HG03103 (cell line): ENCODE results near the gene PEMT.

ENCODE experiments used
- ATAC-seq: cut with Tn5 transposase; IDR thresholded peaks from one replicate; pipeline ENCODE4 v1.9.1; 2021; ENCODE audit warnings: low read depth; ENCODE audit not compliant: unreplicated experiment

PEMT gene

DNA sequence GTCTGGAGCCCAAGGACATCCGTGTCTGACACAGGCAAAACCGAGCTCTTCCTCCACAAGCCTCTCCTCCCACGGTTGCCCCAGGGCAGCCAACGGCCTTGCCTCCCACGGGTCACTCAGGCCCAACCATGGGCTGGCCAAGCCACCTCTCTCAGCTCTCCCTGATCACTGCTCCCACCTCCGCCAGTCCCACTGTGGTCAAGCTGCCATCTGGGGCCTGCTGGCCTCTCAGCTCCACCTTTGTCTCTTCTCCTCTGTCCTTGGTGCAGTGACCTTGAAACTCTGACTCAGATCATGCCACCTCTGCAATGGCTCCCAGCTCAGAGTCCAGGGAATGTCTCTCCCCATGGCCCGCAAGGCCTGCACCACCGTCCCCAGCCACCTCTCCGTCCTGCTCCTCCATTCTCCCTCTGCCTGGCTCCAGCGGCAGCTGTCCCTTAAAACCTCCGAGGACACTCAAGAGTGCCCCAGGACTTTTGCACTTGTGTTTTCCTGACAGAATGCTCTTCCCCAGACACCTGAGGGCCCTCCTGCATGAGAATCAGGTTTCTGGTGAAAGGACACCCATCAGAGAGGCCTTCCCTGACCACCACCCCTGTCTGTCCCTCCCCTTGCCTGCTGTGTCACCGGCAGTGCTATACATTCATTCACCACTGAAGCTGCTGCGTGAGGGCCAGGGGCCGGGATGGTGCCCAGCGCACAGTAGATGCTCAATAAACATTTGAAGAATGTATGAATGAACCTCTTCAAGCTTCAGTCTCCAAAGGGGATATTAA is 19.3 kb downstream of the PEMT start:
- no peak for ATAC-seq

DNA sequence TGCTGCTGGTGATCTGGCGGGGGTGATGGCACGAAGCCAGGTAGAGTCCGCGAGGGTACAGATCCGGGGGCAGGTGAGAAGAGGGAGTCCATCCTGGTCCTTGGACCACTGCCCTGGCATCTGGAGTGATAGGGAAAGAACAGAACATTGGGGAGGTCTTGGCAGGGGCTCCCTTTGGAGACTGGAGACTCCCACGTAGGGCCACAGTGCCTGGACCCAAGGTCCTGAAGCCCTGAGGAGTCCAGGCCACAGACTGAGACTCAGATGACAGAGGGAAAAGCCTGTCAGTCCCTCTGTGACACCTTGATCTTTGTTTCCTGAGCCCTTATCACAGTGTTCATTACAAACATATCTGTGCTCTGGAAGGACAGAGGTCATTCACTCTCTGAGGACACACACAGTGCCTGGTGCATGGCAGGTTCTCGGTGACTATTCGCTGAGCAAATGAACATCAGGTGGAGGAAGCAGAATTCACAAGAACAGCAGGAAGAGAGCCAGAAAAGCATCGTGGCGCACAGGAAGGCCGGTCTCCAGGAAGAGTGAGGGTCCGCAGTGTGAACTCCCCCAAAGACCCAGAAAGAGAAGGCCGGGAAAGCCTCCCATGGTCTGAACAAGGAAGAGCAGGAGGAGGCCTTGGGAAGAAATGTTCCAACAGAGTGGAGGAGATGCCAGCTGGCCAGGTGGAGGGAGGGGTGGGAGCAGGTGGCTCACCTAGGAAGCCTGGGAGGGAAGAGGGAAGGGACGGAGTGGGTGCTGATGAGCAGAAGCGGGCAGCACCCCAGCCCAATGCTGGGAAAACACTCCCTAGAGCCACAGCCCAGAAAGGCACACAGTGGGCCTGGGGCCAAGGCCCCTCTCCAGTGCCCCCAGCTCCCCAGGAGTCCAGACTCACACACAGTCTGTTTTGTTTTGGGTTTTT is 20.5 kb downstream of the PEMT start:
- no peak for ATAC-seq

DNA sequence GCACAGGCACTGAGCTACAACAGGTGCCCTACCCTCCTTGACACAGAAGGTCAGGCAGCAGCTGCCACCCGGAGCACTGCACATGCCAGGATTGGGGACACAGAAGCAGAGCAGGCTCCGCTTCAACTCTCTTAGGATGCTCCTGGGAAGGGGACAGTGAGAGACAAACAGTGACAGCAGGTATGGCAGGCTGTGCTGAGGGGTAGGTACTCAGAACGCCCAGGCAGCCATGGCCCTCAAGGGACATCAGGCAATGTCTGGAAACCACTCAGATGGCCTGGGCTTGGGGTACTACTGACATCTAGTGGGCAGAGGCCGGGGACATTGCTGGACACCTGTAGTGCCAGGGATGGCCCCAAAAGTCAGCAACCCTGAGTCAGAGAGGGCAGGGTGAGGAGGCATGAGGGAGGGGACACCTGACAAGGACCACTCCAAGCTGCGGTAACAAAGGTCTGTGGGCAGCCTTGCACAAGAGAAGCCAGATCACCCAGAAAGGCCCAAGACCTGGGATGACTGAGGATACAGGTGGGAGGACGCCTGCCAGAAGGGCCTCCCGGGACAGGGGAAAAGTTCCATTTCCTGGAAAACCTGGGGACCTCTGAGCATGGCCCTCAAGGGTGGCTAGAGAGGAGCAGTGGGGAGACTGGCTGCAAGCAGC is 21.2 kb downstream of the PEMT start:
- ATAC-seq = no peak

DNA sequence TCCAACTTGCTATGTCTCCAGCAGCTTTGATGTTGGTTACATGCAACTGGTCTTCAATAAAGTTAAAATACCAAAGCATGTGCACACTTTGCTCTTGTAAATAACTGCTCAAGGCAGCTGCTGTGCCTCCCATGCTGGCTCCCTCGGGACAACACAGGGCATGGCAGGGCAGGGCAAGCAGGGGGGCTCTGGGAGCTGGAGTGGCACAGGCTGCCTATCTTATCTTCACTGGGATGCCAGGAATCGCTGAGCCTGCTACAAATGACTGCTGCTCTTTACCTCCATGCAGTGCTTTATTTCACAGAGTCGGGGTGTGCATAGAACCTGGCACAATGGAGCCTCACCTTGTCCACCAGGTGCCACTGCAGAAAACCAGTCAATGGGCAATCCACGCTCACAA is 21.8 kb downstream of the PEMT start:
- ATAC-seq = no peak

DNA sequence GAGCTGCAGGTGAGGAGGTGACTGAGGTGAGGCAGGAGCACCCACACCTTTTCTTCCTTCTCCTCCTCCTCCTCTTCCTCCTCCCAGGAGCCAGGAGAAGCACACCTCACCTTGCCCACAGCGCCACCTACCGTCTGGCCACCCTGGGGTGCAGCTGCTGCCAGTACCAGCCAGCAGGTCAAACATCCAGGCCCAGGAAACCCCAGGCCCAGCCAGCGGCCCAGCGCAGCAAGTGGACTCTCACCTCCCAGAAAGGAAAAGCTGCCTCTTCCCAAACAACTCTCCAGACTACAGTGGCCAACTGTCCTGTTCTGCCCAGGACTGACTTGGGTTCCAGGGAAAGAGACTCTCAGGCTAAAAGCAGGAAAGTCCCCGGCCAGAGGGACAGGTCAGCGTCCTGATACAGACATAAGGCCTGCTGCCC is 22.7 kb downstream of the PEMT start:
- no peak for ATAC-seq

DNA sequence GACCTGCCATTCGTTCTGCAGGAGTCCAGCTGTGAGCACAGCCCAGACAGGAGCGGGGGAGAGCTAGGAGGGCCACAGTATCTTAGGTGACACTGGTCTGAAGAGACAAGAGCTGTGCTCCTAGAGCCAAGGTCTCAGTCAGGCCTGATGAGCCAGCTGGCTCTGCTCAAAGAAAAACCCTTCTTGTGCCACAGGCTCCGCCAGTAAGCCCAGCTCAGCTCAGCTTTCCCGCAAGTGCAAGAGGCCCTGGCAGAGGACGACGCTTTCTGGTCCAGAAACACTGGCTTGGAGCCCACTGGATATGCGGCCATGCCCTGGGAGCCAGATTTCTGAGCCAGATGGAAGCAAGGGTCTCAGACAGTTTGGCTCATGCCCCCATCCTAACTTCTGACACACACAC is 23.9 kb downstream of the PEMT start:
- ATAC-seq = no peak

DNA sequence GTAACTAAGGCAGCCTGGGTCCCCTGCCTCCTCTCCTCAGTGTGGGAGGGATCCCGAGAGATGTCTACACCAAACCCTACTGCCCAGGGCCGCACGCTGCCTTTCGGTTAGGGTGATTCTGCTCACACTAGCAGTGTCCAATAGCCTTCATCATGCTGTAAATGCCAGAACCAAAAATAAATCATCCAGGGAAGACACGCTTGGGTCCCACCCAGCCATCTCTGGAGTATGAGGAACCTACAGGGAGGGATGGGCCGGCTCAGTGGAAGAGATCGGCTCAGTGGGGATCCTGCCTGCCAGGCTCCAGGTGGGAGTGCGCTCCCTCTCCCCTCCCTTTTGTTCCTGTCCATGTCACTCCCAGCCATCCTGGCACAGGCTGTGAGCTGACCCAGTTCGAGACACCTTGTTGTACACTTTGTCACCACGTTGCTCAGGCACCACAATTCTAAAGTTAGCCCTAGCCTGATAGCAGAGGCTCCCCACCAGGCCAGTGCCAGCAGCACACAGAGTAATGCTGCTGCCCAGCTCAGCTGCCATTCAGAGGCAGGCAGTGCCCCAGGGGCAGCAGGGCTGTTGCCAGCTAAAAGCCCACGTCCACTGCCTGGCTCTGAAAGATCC is 24.5 kb downstream of the PEMT start:
- ATAC-seq = no peak

DNA sequence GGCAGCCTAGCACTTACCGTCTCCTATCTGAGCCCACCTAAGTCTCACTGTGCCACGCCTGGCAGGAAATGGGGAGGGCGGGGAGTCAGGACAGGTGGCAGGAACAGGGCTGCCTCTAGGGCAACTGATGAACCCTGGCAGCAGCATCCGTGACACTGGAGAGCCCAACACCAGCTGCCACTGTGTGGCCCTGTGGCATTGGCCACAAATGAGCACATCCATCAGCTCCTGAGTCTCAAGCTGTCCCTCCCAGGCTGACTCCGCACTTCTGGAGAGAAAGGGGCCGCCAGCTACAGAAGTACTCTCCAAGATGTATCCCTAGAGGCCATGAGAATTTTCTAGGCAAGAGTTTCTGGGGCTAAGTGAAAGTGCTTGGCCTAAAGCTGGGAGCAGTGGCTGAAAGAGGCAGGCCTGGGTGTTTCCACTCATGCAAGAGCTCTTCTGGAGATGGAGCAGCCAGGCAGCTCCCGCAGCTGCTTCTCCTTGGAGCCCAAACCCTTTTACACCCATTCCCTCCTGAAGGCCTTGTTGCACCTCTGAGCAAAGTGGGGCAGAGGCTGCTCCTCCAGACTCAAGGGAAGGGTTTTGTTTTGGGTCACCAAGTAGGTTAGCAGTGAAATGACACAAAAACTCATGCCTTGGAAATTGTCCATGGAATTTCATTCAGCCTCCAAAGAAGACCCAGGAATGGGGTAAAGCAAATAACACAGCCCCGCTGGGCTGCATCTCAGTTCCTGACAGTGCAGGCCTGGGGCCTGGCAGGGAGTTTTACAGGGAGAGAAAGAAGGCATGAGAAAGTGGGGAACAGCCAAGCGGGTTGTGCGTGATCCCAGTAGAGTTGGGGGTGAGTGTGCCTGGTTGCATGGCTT is 25.8 kb downstream of the PEMT start:
- ATAC-seq = no peak

DNA sequence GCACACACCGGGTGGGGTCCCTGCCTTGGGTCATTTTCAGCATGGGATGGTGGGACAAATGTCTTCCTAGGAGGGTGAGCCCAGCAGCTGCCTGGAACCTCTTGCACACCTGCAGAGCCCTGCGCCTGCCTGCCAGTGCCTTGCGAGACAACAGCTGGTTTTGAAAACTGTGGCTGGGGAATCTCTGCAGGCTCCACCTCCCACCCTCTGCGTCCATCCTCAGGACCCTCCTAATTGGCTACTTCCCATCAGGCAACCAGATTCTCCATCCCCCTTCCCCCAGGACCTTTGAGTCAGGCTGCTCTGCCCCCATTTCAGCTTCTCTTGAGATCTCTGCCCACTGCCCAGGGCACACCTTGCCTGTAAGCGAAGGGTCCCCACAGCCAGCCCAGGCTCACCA is 26.6 kb downstream of the PEMT start:
- no peak for ATAC-seq

DNA sequence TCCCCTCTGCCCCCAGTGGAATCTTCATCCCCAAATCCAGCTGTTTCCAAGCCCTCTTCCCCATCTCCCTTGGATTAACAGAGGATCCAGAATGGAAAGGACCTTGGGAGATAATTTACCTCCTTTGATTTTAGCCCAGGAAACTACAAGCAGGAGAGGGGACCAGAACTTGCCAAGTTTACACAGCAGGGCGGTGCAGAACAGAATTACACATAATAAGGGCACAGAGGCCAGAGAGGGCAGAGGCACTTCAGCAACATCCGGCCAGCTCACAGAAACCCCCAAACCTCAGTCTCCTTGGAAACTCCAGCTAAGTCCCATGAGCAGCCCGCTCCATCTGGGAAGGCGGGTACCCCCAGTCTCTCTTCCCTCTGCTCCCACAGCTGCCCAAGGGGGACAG is 27.2 kb downstream of the PEMT start:
- no peak for ATAC-seq

DNA sequence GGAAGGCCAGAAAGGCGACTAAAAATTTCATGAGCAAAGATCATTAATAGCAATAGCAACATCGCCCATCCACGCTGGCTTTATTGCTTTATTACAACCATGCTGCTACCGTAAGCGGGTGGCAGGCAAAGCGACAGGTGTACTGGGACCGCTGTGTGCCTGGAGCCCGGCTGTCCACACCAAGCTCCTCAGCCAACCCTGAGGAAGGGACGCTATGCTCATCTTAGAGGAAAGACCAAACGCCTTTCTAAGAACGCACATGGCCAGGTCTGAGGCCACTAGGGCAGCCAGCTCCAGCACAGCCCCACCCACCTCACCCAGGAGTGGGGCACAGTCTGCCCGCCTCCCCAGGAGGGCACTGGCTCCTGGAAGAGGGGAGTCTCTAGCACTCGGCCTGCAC is 28.0 kb downstream of the PEMT start:
- no peak for ATAC-seq

DNA sequence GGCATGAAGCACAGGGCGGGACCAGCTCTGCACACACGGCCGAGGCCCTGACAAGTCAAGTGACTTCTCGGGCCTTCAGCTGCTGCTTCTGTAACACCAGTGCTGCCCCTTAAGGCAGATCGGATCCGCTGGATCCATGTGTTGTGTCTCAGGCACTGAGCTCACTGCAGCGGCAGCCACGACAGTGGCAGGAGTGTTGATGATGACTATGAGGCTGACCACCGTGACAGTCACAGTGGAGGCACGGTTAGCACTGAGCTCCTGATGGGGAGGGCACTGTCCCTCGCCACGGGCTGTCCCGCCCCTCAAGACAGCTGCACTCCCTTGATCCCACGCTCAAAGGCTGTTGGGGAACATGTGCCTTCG is 29.4 kb downstream of the PEMT start:
- ATAC-seq = no peak

DNA sequence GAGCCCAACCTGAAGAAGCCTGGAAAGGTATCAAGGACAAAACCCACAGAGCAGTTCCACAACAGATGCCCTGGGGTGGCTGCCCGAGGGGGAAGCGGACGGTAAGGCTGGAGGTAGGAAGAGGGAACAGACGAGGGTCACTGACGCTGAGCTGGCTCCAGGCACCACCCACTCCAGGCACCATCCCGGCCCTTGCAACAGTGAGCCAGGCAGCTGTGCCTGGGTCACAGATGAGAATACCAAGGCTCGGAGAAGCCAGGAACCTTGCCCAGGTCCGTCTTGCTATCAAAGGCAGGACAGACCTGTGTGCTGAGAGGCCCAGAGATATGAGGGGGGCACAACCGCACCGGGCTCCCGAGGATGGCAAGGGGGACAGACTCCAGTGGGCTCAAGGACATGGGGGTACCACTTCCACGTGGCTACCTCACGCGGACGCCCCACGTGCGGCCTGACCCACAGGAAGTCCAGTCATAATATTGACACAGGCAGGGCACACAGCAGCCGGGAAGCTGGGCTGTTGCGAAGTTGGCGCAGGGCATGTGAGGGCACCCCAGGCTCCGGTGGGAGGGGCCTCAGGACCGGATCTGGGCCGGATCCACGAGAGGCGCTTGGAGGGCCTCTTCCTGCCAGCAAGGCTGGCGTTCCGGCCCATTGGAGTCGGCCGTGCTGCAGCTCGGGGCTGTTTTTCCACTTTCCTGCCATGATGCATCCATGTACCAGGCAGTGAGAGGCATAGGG is 29.9 kb downstream of the PEMT start:
- no peak for ATAC-seq

DNA sequence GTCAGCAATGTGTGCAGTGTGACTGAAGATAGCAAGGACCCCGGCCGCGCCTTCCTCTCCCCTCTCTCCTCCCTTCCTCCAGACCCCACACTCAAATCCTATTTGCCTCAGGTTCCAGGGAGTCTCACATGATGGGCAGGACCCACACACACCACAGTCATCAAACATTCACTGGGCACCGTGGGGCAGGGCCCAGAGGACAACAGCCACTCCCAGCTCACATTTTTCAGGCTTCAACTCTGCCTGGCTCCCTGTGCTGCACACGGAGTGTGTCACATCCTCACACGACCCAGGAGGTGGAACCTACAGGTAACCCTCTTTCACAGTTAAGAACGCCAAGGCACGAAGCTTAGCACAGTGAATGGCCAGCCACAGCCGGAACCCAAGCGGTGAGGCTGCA is 30.5 kb downstream of the PEMT start:
- no peak for ATAC-seq

DNA sequence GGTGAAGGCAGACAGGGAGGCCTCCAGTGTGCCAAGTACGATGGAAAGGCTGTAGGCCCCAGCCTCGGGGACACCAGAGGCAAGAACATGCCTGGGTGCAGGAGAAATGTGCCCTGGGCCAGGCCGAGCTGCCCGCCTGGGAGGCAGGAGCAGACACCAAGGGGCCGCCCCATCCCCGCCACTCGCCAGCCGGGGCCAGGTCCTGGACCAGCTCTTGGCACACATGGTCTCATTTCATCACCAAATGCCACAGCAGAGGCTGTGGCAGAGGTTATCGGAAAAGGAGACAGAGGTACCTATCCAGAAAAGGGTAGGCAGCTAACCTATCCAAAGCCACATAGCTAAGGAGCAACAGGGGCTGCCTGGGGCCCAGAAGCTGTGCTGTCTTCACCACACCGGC is 31.3 kb downstream of the PEMT start:
- no peak for ATAC-seq

DNA sequence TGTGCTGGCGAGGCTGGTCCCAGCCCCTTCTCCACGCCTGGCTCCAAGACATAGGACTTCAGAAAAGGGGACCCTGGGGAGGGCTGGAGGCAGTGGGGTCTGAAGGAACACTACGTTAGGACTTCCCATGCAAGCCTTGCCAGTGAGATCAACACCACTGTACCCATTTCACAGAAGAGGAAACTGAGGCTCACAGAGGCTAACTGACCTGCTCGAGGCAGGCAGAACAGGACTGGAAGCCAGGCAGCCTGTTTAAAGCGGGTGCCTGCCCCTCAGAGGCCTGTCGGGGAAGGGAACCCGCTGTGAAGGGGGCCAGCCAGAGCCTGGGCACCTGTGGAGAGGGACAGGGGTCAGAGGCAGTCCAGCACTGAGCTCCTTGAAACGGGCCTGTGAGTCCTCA is 32.3 kb downstream of the PEMT start:
- ATAC-seq = no peak

DNA sequence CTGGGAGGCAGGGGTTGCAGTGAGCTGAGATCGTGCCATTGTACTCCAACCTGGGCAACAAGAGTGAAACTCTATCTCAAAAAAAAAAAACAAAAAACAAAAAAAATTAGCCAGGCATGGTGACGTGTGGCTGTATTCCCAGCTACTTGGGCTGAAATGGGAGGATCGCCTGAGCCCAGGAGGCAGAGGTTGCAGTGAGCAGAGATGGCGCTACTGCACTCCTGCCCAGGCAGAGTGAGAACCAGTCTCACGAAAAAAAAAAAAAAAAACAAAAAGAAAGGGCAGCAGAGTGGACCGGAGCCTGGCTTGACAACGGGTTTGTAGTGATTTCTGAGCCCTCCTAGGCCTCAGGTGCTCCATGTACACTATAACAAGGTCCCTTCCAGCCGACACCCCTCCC is 33.1 kb downstream of the PEMT start:
- no peak for ATAC-seq

DNA sequence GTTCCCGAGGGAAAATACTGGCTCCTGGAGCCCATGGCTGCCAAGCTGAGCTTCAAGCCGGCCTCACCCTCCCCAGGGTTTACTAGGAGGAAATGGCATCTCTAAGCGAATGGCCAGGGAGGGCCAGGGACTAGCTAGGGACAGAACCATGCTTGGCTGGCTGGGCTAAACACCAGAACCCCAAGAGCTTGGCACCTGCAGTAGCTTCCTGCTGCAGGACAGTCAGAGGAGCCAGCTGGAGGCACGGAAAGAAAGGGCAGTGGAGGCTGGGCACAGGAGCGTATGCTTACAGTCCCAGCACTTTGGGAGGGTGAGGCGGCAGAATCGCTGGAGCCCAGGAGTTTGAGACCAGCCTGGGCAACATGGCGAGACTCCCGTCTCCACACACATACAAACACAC is 33.7 kb downstream of the PEMT start:
- no peak for ATAC-seq

DNA sequence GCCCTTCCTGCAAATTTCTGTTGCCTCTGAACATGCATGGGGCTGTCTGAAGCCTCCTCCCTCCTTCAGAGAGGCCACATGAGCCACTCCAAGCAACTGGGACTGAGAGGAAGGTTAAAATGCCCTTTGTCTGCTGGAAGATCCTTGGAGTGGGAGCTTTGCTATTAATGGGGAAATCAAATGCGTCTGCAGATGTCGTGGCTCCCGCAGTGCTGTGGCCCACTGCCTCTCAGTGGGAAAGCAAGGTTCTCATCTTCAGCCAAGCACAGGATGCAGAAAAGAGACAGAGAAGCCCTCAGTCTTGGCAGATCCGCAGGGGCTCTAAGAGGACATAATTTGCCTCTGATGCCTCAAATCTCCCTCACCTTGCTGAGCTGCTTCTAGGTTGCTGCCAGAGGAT is 34.8 kb downstream of the PEMT start:
- no peak for ATAC-seq
